Right atrium auricular region (tissue), 2 donors: ENCODE results near the gene LRP11. TPM values are rescaled to one million over a fixed set of nuclear protein-coding genes. Genes with fewer than 3 reads are reported as not detected.
"Not testable (repeated sequence)": the region's sequence is repeated elsewhere in the genome, so short reads cannot be mapped to it uniquely, and the experiment has no call there.

Experiments used
- DNase-seq: peaks from one replicate; pipeline ENCODE4 v3.0.0-alpha.2; 2019; ENCODE audit warnings: low spot score
- H3K27ac ChIP-seq, 2 donors: fragments of 200-600 bp; sonication (generic); 1 replicate in 1 of 2; 2 replicates in 1 of 2; pipeline ENCODE4 v1.5.1; 2016 to 2019
- H3K27me3 ChIP-seq, 2 donors: fragments of 200-600 bp; sonication (generic); one replicate each; pipeline versions ENCODE4 v1.5.1 to v1.6.0; 2017 to 2019
- H3K36me3 ChIP-seq: fragments of 200-600 bp; sonication (generic); one replicate; pipeline ENCODE4 v1.5.1; 2016
- H3K4me1 ChIP-seq, 2 donors: fragments of 200-600 bp; sonication (generic); one replicate each; pipeline versions ENCODE4 v1.5.1 to v1.6.0; 2017 to 2019
- H3K4me3 ChIP-seq, 2 donors: fragments of 200-600 bp; sonication (generic); 1 replicate in 1 of 2; 2 replicates in 1 of 2; pipeline ENCODE4 v1.5.1; 2017 to 2019; ENCODE audit warnings: mild to moderate bottlenecking in 1 of 2, moderate library complexity in 1 of 2
- H3K9me3 ChIP-seq, 2 donors: fragments of 200-600 bp; sonication (generic); one replicate each; pipeline ENCODE4 v1.5.1; 2019
- CTCF ChIP-seq, 2 donors: fragments of 200-600 bp; sonication (generic); IDR thresholded peaks; one replicate each; pipeline ENCODE4 v1.5.1; 2019; ENCODE audit warnings: antibody characterized with exemption in 2 of 2
- total RNA-seq, 2 donors: library from RNA; depleted of rRNA; stranded (reverse); fragments of >200 nt; gene quantifications; one replicate each; pipeline ENCODE4 v1.1.0, GENCODE V29; 2016

The LRP11 gene
- total RNA-seq, 2 donors from 2014 or later: 17.0 to 25.7 TPM

GRCh38 chr6:149871182-149871581, 7.0 kb upstream of the LRP11 start:
- Histone ChIP-seq H3K27ac (no peak overlapping the region), H3K4me3 (no peak overlapping the region), H3K36me3 (no peaks in the 10 kb centered on the region), H3K9me3 (peaks cover 0 to 10% of the 10 kb centered on the region in 2 donors), H3K27me3 (no peaks in the 10 kb centered on the region), H3K4me1 (no peaks in the 10 kb centered on the region)
- no peak for DNase-seq
- no peak for TF ChIP-seq CTCF (IDR thresholded peaks at IDR 0.05)

- Histone ChIP-seq H3K27ac (no peak overlapping the region), H3K4me3 (no peak overlapping the region), H3K4me1 (peaks cover 0 to 8% of the 10 kb centered on the region in 2 donors), H3K36me3 (no peaks in the 10 kb centered on the region), H3K27me3 (no peaks in the 10 kb centered on the region), H3K9me3 (peaks cover 0 to 10% of the 10 kb centered on the region in 2 donors)
- no peak for TF ChIP-seq CTCF (IDR thresholded peaks at IDR 0.05)
- no peak for DNase-seq
Observed at GRCh38 chr6:149869275-149869892, 5.2 kb upstream of the LRP11 start.

- no peak for DNase-seq
- no peak overlapping the region for H3K27ac ChIP-seq
- H3K4me1 ChIP-seq: peaks cover 0 to 9% of the 10 kb centered on the region in 2 donors
- TF ChIP-seq CTCF (IDR thresholded peaks at IDR 0.05): no peak
- no peak overlapping the region for H3K4me3 ChIP-seq
- H3K36me3 ChIP-seq: no peaks in the 10 kb centered on the region
- H3K27me3 ChIP-seq: no peaks in the 10 kb centered on the region
- H3K9me3 ChIP-seq: peaks cover 0 to 10% of the 10 kb centered on the region in 2 donors
Observed at GRCh38 chr6:149867876-149868640, 3.9 kb upstream of the LRP11 start.

- Histone ChIP-seq H3K27ac (peak overlapping the region; percentile 90 to 94), H3K27me3 (no peaks in the 10 kb centered on the region), H3K9me3 (no peaks in the 10 kb centered on the region), H3K36me3 (no peaks in the 10 kb centered on the region), H3K4me1 (peaks cover 0 to 14% of the 10 kb centered on the region in 2 donors), H3K4me3 (peak overlapping the region; percentile 65 to 77)
- peak; percentile 41 to 76 for TF ChIP-seq CTCF (IDR thresholded peaks at IDR 0.05)
- DNase-seq: peak; percentile 68
Observed at GRCh38 chr6:149864578-149865535, 698 bp upstream of the LRP11 start.

- Histone ChIP-seq H3K27ac (peak overlapping the region; percentile 90 to 94), H3K27me3 (no peaks in the 10 kb centered on the region), H3K4me3 (peak overlapping the region; percentile 65 to 77), H3K36me3 (no peaks in the 10 kb centered on the region), H3K9me3 (no peaks in the 10 kb centered on the region), H3K4me1 (peaks cover 0 to 14% of the 10 kb centered on the region in 2 donors)
- TF ChIP-seq CTCF (IDR thresholded peaks at IDR 0.05): no peak
- peak; percentile 75 for DNase-seq
Observed at GRCh38 chr6:149862922-149863697, 1.0 kb downstream of the LRP11 start.

GRCh38 chr6:149862424-149862738, 1.8 kb downstream of the LRP11 start:
- peak overlapping the region; percentile 65 to 77 for H3K4me3 ChIP-seq
- not testable (repeated sequence) for H3K27me3 ChIP-seq, H3K36me3 ChIP-seq, H3K9me3 ChIP-seq, DNase-seq
- H3K4me1 ChIP-seq: peaks cover 0 to 14% of the 10 kb centered on the region in 2 donors
- peak overlapping the region; percentile 90 to 94 for H3K27ac ChIP-seq
